ENCODE results near the gene TMEM214.

DNA sequence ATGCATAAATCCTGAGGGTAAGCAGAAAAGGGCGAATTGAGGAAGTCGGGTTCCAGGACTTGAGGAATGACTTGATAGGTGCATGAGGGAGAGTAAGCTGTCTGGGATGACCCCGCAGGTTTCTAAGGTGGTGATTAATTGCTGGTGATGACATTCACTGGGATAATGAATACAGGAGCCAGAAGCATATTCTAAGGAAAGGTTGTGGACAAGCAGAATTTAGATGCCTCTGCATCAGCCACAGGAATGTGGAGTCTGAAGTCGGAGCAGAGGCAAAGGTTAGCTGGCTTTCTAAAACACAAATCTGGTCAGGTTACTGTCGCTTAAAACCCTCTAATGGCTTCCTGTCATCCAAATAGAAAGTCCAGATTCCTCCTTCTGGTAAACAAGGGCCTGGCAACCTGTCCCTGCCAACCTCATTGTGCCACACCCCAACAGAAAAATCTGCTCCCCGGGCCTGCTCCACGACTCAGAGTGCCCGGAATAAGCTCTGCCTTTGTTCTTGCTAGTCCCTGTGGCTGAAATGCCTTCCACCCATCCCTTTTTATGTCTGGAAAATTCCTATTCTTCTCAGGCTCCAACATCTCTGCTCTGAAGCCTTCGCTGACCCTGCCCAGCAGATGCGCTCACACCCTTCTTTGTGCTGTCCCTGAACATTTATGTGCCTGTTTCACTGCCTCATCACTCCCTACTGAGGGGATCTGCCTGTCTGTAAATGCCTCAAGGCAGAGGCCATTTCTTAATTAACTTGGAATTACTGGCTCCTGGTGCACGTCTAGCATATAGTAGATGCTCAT lies 11.3 kb upstream of the TMEM214 start:
- no peak for TF ChIP-seq CTCF (conservative IDR thresholded peaks at IDR 0.05 in 1 of 2, IDR thresholded peaks at IDR 0.05 in 1 of 2; ENCODE audit: extremely low read depth in 1 of 2, insufficient read depth in 1 of 2, low read depth in 1 of 2, low read length in 2 of 2)
- TF ChIP-seq EZH2 (IDR thresholded peaks at IDR 0.05; ENCODE audit: borderline replicate concordance, low read length), result no peak
